Osteocyte (in vitro differentiated cells): Measurements from ENCODE around the gene FCGR2B. TPM values are rescaled to one million over a fixed set of nuclear protein-coding genes. Genes with fewer than 3 reads are reported as not detected.

ENCODE experiments used
- DNase-seq: peaks from one replicate; pipeline ENCODE4 v3.0.0; 2021; ENCODE audit warnings: mixed read lengths; ENCODE audit not compliant: unreplicated experiment; ENCODE audit errors: extremely low spot score
- H3K27ac Mint-ChIP-seq: one replicate; pipeline ENCODE4 v1.8.0; 2021; ENCODE audit warnings: mild to moderate bottlenecking, mixed read lengths; ENCODE audit not compliant: unreplicated experiment
- H3K27me3 Mint-ChIP-seq: one replicate; pipeline ENCODE4 v1.8.0; 2021; ENCODE audit warnings: mixed read lengths; ENCODE audit not compliant: unreplicated experiment
- H3K36me3 Mint-ChIP-seq: one replicate; pipeline ENCODE4 v1.8.0; 2021; ENCODE audit warnings: mixed read lengths; ENCODE audit not compliant: unreplicated experiment
- H3K4me1 Mint-ChIP-seq: one replicate; pipeline ENCODE4 v1.8.0; 2021; ENCODE audit warnings: mixed read lengths; ENCODE audit not compliant: unreplicated experiment
- H3K4me3 Mint-ChIP-seq: one replicate; pipeline ENCODE4 v1.8.0; 2021; ENCODE audit warnings: mild to moderate bottlenecking, moderate library complexity, mixed read lengths; ENCODE audit not compliant: unreplicated experiment
- H3K9me3 Mint-ChIP-seq: one replicate; pipeline ENCODE4 v1.8.0; 2021; ENCODE audit warnings: mixed read lengths; ENCODE audit not compliant: unreplicated experiment
- CTCF ChIP-seq: fragments of 200-600 bp; sonication (generic); IDR thresholded peaks from 2 replicates; pipeline ENCODE4 v1.5.0; 2021; ENCODE audit warnings: antibody characterized with exemption, mild to moderate bottlenecking, moderate library complexity
- total RNA-seq: library from RNA; stranded (reverse); gene quantifications from 2 replicates; pipeline ENCODE4 v1.2.1, GENCODE V29; 2021

Gene FCGR2B
- total RNA-seq, 1 donor from 2014 or later, result not detected

GRCh38 chr1:161727256-161727924 lies 64.4 kb downstream of the FCGR2B start:
- Mint-ChIP-seq H3K9me3 (no peaks in the 10 kb centered on the region), H3K4me3 (peak overlapping the region; percentile 84), H3K27me3 (peaks cover 24% of the 10 kb centered on the region), H3K27ac (peak overlapping the region; percentile 72), H3K36me3 (no peaks in the 10 kb centered on the region), H3K4me1 (peaks cover 9% of the 10 kb centered on the region)
- TF ChIP-seq CTCF, result no peak
- no peak for DNase-seq

Other genes with a start within 250 kb of the FCGR2B start
- gene FCGR2A, start 157.7 kb upstream of the FCGR2B start, total RNA-seq, result not detected in 2 replicates
- gene HSPA6, start 138.6 kb upstream of the FCGR2B start, total RNA-seq, result not detected in 2 replicates
- gene FCGR3A, start 113.3 kb upstream of the FCGR2B start, total RNA-seq, result not detected in 2 replicates
- gene FCGR3B, start 32.0 kb upstream of the FCGR2B start, total RNA-seq, result not detected in 2 replicates
- gene FCRLA, start 44.1 kb downstream of the FCGR2B start, total RNA-seq, result not detected in 2 replicates
- gene FCRLB, start 58.4 kb downstream of the FCGR2B start, total RNA-seq, result 0.27 TPM in 1 of 2 replicates, not detected in the other
- gene DUSP12, start 86.6 kb downstream of the FCGR2B start, total RNA-seq, result 20.1 and 21.8 TPM in 2 replicates
- 29.7 and 32.2 TPM in 2 replicates for gene ATF6, start 103.2 kb downstream of the FCGR2B start, total RNA-seq